ENCODE data around the gene RNASEH1.

The RNASEH1 gene, protein sequence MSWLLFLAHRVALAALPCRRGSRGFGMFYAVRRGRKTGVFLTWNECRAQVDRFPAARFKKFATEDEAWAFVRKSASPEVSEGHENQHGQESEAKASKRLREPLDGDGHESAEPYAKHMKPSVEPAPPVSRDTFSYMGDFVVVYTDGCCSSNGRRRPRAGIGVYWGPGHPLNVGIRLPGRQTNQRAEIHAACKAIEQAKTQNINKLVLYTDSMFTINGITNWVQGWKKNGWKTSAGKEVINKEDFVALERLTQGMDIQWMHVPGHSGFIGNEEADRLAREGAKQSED

DNA sequence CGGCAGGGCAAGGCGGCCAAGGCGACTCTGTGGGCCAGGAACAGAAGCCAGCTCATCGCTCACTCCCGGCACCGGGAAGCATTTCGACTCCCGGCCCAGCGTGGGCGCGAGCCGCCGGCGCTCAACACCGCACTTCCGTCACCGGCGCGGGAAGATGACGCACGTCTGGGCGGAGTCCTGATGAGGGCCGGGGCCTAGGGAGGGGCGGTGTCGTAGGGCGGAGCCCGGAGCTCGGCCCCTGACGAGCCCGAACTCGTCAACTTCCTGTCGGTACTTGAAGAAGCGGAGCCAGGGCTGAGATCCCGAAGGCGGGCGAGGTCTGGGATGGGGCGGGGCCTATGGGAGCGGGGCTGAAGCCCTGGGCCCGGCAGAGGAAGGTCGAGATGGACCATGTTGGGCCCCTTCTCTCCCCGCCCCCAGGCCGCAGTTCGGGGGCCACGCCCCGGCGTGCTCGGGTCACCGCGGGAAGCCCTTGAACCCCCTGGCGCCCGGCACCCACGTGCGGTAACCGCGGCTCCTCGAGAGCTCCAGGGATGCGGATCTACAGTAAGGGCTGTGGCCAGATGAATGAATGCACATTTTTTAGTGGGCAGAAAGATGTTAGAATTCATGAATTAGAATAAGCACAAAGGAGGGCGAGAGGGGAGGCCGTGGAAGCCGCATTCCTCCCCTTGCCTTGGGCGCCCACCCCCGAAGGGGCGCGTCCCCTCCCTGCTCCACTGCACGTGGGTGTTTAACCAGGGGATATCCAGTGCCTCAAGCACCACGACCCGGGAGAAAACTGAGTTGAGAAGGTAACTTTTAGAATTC lies at the start of gene RNASEH1:
TSS of gene RNASEH1 (minus strand) at position 129 of the 810 bp plus-strand sequence. CDS start at position 56, 73 bp downstream.
- DNase-seq = peak; percentile 86

DNA sequence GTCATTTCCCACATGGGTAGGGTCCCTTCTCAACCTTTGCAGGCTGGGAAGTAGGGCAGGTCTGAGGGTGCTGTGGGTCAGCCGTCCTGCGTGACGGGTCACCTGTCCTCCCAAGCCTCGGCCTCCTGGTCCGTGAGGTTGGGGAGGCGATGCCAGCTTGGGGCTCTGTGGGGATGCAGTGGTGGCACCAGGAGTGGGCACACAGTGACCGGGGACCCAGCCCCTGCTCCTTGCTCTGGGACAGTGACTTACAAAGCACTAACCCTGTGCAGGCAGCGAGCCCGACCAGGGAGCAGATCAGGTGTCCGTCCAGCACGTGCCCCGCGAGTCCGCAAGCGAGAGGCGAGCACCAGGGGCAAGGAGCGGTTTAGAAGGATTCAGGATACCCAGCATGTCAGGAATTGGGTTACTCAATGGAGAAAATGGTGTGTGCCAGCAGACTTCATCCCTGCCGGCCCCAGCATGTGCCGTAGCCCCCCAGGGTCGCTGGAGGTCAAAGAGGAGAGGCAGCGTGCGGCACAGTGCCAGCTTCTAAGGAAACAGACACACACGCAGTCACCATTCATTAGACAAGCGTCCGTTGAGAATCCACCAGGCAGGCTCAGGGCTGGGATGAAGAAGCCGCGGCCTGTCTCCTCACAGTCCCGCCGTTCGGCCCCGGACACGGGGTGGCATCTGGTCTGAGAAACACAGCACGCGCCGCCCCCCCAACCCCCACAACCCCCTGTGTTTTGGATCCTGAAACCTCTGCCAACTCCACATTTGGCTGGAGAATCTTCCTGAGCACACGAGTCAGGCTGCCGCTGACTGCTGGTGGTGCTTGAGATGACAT lies 48.5 kb upstream of the RNASEH1 start:
- DNase-seq = no peak

DNA sequence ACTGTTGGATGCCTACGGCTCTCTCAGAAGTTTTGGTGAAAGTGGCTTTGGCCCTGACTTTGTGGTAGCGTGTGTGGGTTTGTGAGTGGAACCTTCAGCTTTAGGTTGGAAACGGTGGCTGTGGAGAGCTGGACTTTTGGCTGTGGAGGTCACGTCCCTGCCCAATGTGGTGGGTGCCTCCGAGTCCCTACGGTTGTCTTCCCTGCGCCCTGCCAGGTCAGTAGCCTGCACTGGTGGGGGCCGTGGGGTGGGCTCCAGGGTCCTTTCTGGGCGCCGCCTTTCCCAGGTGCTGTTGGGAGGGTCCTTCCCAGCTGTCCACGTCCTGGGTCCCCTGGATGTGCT lies 47.9 kb upstream of the RNASEH1 start:
- DNase-seq = no peak

DNA sequence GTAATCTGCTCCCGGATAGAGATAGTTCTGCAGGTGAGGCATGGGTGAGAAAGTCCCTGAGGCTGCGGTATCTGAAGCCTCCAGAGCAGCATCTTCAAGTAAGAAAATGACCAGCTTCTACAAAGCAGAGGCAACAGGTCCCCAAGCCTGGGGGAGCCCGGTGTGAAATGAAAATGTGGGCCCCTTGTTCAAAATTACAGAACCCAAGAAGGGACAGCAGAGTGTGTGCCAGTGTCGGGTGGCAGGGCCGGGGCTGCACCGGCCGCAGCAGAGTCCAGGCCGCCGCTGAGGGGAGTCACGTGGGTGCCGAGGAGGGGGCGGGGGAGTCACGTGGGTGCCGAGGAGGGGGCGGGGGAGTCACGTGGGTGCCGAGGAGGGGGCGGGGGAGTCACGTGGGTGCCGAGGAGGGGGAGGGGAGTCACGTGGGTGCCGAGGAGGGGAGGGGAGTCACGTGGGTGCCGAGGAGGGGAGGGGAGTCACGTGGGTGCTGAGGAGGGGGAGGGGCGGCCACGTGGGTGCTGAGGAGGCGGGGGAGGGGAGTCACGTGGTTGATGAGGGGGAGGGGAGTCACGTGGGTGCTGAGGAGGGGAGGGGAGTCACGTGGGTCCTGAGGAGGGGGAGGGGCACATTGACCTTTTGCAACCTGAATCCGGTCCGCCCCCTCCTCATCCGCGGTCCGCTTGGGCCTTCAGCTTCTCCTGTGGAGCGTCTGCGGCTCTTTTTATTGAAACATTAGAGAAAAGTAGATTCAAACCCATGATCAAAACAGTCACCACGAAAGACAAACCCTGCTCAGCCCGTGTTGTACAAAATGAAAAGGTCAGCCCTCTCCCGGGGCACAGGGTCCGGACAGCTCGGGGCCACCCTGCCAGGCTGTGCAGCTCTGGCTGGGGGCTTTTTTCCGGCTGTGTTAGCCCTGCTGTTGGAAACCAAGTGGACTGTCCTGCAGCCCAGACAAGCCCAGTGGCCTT lies 47.1 kb upstream of the RNASEH1 start:
- DNase-seq = peak; percentile 61

DNA sequence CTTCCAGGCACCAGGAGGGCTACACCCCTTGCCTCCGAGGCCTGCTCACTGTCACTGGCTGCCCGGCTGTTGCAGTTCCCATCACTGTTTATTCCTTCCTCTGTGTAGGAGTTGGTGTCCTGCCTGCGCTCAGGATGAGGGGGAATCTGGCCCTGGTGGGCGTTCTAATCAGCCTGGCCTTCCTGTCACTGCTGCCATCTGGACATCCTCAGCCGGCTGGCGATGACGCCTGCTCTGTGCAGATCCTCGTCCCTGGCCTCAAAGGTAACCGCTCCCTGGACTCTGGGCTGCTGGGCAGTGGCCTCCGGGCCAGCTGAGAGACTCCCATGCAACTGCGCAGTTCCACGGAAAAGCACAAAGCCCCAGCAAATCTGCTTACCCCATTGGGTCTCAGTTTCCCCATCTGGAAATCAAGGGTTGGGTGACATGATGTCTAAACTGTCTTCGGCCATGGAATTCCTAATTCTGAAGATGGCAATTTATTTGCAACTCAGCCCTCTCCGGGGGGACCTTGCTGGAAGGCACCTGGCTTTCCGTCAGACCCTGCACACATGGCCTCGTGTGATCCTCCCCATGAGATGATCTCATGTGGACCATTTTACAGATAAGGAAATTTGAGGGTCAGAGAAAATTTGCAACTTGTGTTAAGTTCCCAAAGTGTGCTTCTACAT lies 46.2 kb upstream of the RNASEH1 start:
- no peak for DNase-seq

DNA sequence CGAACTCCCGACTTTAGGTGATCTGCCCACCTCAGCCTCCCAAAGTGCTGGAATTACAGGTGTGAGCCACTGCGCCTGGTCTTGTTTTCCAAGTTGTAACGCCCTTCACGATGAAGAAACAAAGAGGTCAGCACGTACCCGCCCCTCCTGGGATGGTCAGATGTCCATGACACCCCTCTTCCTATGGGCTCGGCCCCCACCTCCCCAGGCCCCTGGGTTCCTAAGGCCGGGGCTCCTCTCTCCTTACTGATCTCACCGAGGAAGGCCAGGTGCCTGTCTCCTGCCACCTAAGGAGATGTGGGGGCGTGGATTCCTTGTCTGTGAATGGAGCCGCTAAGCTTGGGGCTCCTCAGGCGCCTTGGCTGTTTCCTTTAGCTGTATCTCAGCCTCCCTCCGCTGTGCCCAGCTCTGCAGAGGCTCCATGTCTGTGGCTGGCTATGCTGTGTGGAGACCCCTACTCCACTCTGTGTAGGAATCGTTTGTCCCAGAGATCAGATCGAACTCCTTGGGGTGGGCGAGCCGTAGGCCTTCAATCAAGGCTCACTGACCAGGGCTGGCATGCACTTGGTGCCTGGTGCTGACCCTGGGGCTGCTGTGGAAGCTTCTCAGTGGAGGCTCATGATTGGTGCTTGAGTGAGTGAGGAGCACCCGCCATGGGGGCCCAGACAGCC lies 45.5 kb upstream of the RNASEH1 start:
- DNase-seq = no peak

DNA sequence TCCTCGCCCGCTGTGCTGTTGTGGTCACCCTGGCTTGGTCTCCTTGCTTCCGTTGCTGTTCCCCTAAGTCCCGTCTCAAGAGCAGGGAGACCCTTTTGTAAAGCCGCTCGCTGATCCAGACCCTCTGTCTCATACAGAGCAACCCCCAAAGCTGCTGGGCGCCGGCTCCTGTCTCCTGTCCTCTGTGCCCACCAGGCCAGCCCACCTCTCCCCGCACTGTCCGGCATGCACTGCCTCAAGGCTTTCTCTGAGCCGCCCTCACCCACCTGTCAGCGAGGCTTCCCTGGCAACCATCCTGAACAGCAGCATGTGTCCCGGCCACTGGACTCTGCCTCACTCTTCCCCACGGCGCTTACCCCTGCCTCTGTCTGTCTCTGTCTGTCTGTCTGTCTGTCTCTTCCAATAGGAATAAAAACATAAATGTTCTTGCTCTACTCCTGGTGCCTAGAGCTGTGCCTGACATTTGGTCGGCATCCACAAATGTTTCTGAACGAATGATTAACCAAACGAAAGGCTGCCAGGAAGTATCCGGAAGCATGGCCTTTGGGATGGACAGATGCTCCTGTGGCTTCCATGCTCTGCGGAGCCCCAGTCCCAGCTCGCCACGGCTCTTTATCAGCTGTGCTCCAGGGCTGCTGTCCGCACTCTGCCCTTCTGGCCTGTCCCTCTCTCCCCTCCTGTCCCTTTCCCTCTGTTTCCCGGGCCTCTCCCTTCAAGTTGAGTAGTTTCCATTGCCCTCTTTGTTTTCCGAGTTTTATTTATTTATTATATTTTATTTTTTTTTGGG lies 44.6 kb upstream of the RNASEH1 start:
- DNase-seq = no peak

DNA sequence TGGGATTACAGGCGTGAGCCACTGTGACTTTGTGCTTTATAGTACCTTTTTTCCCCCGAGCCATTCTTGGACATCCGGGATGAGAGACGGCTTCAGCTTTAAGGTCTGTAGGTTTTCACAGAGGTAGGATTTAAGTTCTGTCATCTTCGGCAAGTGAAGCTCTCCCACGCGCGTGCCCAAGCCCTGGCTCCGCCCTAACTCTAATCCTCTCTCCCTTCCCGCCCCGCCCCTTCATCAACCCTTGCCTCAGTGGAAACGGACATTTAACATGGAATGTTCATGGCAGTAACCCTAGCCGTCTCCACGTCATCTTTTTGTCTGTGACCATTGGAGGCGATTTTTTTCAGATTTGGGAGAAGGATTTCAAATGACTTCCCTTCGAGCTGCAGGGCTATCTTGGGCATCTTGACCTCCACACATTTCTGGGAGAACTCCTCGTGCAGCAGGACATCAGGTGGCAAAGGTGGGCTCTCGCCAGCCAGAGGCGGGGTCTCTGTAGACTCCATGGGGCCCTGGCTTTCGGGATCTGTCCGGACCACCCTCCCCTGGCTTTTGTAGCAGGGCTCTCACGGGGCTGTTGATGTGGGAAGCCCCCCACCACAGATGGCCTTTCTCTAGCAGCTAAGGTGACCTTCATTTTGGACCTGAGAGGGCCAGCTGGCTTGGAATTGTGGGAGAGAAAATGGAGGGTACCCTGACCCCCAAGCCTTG lies 43.6 kb upstream of the RNASEH1 start:
- no peak for DNase-seq

DNA sequence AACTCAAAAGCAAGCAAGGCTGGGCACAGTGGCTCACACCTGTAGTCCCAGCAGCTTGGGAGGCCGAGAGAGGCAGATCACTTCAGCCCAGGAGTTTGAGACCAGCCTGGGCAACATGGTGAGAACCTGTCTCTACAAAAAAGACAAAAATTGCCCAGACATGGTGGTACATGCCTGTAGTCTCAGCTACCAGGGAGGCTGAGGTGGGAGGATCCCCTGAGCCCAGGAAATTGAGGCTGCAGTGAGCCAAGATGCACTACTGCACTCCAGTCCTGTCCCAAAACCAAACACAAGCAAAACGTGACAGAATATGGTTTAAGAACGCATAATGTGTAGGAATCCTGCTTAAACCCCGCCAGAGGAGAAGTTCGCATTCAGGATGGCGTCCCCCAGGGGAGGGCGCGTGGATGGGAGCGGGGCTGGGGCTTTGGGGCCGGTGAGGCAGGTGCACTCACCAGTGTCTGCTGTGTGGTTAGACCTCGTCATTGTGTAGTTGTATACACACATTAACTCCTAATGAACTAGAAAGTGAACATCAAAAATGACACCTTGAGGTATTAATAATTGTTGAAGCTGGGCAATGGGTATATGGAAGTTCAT lies 42.2 kb upstream of the RNASEH1 start:
- DNase-seq = no peak

DNA sequence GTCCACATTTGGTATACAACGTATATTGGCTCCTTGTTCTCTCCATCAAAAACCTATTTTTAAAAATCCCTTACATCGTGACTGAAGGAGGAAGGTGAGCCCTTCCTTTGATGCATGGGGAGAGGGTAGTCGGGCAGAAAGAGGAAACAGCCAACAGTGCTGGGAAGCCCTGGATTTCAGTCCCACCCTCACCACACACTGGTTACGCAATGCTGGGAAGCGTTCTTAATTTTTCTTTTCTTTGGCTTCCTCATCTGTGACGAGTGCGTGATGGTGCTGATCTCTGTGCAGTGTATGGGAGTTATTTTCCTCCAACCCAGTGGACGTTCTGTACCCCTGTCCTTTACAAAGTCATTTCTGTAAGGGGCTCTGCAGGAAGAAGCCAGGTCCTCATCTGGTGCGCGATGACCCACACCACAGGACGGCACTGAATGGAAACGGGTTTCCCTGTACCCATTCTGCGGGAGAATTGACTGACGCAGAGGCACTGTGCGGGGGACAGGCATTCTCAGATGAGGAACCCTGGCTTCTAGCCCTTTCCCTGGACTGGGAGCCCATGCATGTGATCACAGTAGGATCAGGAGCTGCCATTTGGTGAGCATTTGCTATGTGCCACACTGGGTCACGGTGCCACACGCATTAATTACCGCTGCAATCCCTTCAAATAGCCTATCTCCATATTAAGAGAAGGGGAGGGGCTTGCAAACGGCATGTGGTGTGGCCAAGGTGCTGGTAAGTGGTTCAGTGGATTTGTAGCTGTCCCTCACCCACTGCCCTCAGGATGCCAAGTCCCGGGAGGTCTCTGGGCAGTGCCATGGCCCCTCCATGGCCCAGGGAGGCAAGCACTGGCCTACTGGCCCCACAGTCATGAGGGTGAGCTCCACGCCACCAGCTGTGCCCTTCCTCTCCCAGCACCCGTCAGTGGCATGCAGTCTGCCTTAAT lies 41.0 kb upstream of the RNASEH1 start:
- DNase-seq = no peak

DNA sequence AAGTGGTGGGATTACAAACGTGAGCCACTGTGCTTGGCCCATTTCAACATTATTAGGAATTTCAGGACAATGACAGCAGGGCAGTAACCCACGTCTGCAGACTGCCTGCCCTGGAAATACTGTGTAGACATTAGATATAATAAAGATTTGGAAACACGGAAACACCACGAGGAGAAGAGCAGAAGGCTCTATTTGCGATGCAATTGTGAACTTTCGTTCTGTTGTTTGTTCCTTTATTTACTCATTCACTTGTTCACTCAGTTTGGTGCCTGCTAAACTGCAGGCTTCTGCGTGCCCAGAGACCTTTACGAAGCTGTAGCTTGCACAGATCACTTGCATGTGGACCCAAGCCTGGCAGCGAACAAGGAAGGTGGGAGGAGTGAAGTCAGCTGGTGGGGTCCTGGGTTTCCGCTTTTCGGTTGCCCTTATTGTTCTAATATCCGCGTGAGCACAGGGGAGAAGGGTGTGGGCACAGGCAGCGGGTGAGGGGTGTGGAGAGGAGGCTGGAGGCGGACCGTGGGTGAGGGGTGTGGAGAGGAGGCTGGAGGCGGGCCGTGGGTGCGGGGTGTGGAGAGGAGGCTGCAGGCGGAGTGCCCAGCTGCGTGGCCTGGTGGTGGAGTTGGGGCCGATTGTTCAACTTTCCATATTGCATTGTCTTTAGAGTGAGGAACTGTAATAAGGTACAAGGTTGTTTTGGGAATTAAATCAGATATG lies 40.2 kb upstream of the RNASEH1 start:
- DNase-seq = no peak

DNA sequence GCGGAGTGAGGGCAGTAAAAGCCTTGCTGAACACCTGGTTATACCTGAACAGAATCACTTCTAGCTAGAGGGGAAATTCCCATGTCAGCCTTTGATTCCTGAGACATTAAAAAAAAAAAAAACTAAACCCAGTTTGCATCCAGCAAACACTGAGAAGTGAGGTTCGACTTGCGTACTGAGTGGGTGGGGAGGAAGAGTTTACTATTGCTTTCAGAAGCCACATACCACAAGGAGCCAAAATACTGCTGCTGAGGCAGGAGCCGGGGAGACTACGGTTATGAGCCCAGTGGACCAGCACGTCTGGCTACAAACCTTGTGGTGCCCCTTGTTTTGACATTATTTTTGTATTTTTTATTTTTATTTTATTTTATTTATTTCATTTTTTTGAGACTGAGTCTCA lies 39.4 kb upstream of the RNASEH1 start:
- DNase-seq = no peak

DNA sequence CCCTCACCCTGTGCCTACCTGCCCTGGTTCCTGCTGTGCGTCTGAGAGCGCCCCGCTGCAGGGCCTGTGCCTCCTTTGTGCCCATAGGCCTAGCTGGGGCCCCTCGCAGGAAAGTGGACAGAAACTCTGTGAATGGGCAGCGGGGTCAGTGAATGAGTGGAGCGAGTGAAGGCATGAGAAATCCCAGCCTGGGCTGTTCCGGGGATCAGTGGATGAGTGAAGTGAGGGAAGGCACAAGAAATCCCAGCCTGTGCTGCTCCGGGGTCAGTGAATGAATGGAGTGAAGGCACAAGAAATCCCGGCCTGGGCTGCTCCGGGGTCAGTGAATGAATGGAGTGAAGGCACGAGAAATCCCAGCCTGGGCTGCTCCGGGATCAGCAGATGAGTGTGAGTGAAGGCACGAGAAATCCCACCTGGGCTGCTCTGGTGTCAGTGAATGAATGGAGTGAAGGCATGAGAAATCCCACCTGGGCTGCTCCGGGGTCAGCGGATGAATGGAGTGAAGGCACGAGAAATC lies 38.8 kb upstream of the RNASEH1 start:
- DNase-seq = no peak

DNA sequence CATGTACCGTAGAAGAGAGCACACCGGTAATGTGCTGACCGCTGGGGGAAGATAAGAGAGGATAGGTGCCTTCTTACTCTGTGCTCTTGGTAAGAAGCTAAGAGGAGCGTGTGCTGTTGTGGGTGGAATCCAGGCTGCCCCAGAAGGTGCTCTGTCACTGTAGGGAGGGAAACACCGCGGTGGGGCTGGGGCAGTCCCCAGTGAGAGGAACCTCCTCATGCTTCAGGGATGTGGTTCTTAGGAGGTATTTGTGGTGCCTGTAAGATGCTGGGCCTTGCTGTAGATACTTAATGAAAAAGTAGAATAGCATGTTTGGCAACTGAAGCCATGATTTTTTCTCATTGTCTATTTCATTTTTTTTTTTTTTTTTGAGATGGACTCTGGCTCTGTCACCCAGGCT lies 37.9 kb upstream of the RNASEH1 start:
- DNase-seq = no peak

DNA sequence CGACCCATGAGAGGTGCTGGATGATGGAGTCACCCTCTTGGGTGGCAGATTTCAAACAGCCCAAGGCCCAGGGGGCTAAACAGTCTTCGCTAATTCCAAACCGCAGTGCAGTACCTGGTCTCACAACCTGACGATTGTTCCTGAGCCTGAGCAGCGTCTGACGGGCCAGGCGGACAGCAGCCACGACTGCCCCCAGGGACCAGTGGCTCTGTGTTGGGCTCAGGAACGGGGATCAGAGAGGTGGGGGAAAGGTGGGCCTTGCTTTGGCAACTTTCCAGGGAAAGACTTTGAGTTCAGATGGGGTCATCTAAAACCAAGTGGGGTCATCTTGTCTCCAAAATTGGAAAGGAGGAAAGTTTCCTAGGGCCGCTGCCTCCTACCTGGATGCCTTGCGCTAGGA lies 37.3 kb upstream of the RNASEH1 start:
- no peak for DNase-seq

DNA sequence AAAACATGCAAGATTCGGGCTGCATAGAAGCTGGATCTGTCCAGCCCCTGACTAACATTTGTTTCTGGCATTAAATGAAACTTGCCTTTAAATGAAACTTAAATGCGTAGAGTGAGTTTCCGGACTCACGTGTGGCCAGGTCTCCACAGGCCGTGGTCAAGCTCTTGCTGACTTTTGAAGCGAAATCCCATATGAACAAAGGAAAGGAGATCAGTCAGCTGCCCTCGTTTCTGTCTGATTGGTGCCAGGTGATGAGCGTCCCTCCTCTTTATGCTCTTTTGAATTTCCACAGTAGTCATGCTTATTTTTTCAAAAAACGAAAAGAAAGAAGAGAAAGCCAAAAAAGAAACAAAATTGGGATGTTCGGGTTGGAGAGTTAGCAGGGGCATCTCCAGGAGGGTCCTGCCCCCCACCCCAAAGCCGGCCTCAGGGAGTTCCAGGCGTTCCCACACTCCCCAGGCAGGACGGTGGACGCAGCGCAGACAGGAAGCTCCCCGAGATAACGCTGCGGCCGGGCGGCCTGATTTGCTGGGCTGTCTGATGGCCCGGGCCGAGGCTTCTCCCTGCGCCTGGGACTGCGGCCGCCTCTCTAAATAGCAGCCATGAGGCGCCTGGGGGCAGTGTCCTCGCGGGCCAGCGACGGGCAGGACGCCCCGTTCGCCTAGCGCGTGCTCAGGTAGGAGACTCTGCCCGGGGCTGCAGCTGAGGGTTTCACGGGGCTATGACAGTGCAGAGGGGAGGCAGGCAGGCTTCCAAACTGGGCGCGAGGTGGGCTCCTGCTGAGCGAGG lies 36.6 kb upstream of the RNASEH1 start, which contains the start of gene COLEC11:
TSS of gene COLEC11 (plus strand) at position 620 of the 789 bp plus-strand sequence. CDS start 9,229 bp downstream, outside the sequence.
- DNase-seq = no peak

Data from NCI-H526 treated with DMSO at 0.1 percent for 48 hours (cell line).